Adipocyte (in vitro differentiated cells): Measurements from ENCODE around the gene COL16A1.
A peak's percentile ranks its signal among the peaks of the same experiment; 100 is the strongest.

Source experiments
- DNase-seq: peaks from one replicate; pipeline ENCODE4 v3.0.0-alpha.2; 2015; ENCODE audit warnings: low read depth
- H3K27me3 ChIP-seq: replicated peaks from 2 replicates; pipeline ENCODE4 v1.7.0; 2013; ENCODE audit warnings: mild to moderate bottlenecking, low read length, moderate library complexity; ENCODE audit not compliant: control insufficient read depth, insufficient read depth
- H3K36me3 ChIP-seq: 2 replicates; pipeline ENCODE4 v1.7.0; 2013; ENCODE audit warnings: low read length, mild to moderate bottlenecking, moderate library complexity; ENCODE audit not compliant: control insufficient read depth, insufficient read depth, severe bottlenecking
- H3K4me1 ChIP-seq: 2 replicates; pipeline ENCODE4 v1.7.0; 2013; ENCODE audit warnings: mild to moderate bottlenecking, low read length, moderate library complexity; ENCODE audit not compliant: control insufficient read depth, insufficient read depth
- H3K4me3 ChIP-seq: 2 replicates; pipeline ENCODE4 v1.7.0; 2013; ENCODE audit warnings: mild to moderate bottlenecking, low read length, moderate library complexity
- H3K9ac ChIP-seq: 2 replicates; pipeline ENCODE4 v1.7.0; 2013; ENCODE audit warnings: mild to moderate bottlenecking, low read length, moderate library complexity
- H3K9me3 ChIP-seq: 2 replicates; pipeline ENCODE4 v1.7.0; 2013; ENCODE audit warnings: mild to moderate bottlenecking, low read length, moderate library complexity; ENCODE audit not compliant: control insufficient read depth

COL16A1 gene

DNA sequence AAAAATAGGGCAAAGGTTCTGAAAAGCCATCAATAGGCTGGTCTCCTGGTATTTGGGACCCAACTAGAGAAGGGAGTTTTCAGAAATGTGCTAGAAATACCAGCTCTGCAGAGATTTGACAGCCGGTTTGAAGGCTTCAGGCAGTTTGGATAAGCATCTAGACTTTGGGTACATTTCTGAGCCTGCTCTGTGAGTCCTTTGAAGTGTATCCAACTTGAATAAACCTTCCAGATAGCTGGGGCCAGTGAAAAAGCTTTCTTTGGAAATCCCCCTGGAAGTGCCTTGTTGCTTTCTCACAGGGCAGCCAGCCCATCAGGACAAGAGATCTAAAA lies 52.8 kb downstream of the COL16A1 start:
- H3K36me3 ChIP-seq = peaks cover 42% of the 10 kb centered on the region
- H3K4me1 ChIP-seq = peaks cover 18% of the 10 kb centered on the region
- no peaks in the 10 kb centered on the region for H3K9me3 ChIP-seq
- H3K27me3 ChIP-seq = no peaks in the 10 kb centered on the region
- no peak overlapping the region for H3K9ac ChIP-seq
- peak; percentile 42 for DNase-seq
- H3K4me3 ChIP-seq = no peak overlapping the region

- no peak overlapping the region for H3K4me3 ChIP-seq
- H3K4me1 ChIP-seq = peaks cover 22% of the 10 kb centered on the region
- H3K9me3 ChIP-seq = no peaks in the 10 kb centered on the region
- H3K36me3 ChIP-seq = peaks cover 36% of the 10 kb centered on the region
- no peaks in the 10 kb centered on the region for H3K27me3 ChIP-seq
- no peak for DNase-seq
- no peak overlapping the region for H3K9ac ChIP-seq
Measured at GRCh38 chr1:31650161-31651088, 53.4 kb downstream of the COL16A1 start.

DNA sequence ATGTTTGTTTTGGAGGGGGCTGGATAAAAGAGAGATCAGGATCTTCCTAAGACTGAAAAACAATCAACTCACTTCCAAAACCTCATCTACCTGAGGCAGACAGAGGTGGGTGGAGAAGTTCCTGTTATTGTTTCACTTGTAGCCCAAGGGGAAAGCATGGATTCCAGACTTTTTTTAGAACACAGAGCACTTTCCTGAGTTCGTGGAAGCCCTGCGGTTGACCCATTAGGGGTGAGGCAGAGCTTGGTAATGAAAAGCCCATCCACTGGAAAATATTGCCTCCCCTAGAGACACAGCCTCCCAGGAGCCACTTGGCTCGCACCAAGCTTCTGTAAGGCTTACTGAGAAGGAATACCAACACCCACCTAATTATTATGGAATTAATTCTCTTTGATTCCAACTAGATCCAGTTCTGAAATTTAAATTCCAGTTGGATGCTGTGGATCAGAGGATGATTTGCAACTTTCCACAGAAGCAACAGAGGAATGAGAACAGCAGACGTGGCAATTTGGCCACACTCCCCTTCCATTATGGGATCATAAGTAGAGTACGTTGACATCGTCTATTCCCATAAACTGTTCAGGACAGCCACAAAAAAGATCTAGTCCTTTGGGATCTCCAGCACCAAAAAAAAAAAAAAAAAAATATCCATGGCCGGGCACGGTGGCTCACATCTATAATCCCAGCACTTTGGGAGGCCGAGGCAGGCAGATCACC lies 55.0 kb downstream of the COL16A1 start:
- DNase-seq = no peak
- H3K4me1 ChIP-seq = peaks cover 28% of the 10 kb centered on the region

DNA sequence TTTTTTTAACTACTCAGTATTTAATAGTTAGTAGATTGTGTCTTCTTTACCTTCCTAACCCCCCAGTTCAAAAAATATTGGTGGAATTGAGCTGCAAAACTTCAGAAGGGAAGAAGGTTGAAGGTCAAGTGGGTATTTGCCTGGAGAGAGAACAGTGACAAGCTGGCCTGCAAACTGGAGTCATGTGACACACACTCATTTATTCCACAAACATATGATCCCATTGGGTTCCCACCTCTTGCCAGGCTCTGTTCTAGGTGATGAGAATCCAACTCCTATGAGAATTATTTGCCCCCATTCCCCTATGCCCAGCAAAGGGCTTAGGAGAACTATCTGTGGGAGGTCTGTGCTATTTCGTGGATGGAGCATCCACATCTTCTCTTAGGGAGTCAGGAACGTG lies 55.6 kb downstream of the COL16A1 start:
- DNase-seq = no peak
- H3K4me3 ChIP-seq = no peak overlapping the region
- no peaks in the 10 kb centered on the region for H3K9me3 ChIP-seq
- H3K27me3 ChIP-seq = no peaks in the 10 kb centered on the region
- peaks cover 34% of the 10 kb centered on the region for H3K4me1 ChIP-seq
- H3K9ac ChIP-seq = no peak overlapping the region
- peaks cover 14% of the 10 kb centered on the region for H3K36me3 ChIP-seq

More for the DNA sequence above, 55.0 kb downstream of the COL16A1 start:
- no peaks in the 10 kb centered on the region for H3K27me3 ChIP-seq
- no peak overlapping the region for H3K9ac ChIP-seq
- H3K4me3 ChIP-seq = no peak overlapping the region
- H3K9me3 ChIP-seq = no peaks in the 10 kb centered on the region
- peaks cover 20% of the 10 kb centered on the region for H3K36me3 ChIP-seq

DNA sequence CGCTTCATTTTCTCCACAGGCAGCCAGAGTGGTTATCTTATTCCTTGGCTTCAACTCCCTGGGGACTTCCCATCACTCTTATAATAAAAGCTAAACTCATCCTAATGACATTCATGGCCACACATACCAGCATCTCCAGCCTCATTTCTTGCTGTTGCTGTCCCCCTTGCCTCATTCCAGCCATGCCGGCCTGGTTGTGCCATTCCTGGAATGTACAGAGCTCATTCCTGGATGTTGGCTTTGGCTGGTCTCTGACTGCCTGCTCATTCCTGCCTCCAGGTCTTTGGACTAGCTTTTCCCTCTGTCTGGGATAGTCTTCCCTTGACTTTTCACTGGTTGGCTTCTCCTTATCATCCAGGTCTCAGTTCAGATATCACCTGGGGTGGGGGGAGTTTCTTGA lies 56.7 kb downstream of the COL16A1 start:
- Histone ChIP-seq H3K4me3 (no peak overlapping the region), H3K4me1 (peaks cover 34% of the 10 kb centered on the region), H3K27me3 (no peaks in the 10 kb centered on the region), H3K9ac (no peak overlapping the region), H3K36me3 (peaks cover 4% of the 10 kb centered on the region), H3K9me3 (no peaks in the 10 kb centered on the region)
- peak; percentile 44 for DNase-seq

DNA sequence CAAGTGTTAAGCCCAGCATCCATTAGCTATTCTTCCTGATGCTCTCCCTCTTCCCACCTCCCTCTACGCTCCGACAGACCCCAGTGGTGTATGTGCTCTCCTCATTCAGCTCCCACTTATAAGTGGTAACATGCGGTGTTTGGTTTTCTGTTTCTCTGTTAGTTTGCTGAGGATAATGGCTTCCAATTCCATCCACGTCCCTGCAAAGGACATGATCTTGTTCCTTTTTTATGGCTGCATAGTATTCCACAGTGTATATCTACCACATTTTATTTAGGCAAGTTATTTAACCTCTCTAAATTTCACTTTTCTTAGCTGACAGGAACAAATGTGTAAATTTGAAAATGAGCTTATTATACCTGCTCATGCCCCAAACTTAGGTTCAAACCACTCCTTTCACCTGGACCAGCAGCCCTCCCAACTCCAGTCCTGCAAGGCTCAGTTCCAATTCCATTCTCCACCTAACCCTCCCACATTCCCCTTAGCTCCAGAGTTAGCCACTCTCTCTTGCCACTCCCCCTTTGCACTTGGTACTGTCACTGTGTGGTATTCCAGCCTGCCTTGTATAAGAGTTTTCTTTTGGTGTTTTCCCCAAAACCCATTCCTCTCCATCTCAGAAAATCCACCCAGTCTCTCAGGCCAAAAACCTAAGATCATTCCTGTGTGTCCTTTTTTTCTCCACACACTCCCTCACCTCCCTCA lies 57.4 kb downstream of the COL16A1 start:
- no peaks in the 10 kb centered on the region for H3K27me3 ChIP-seq
- H3K4me3 ChIP-seq = no peak overlapping the region
- H3K36me3 ChIP-seq = no peaks in the 10 kb centered on the region
- H3K9ac ChIP-seq = peak overlapping the region; percentile 12
- DNase-seq = no peak
- no peaks in the 10 kb centered on the region for H3K9me3 ChIP-seq
- peaks cover 28% of the 10 kb centered on the region for H3K4me1 ChIP-seq

- Histone ChIP-seq H3K36me3 (no peaks in the 10 kb centered on the region), H3K9ac (peak overlapping the region; percentile 94), H3K4me3 (peak overlapping the region; percentile 96), H3K27me3 (no peaks in the 10 kb centered on the region), H3K4me1 (peaks cover 28% of the 10 kb centered on the region), H3K9me3 (no peaks in the 10 kb centered on the region)
- DNase-seq = no peak
Measured at GRCh38 chr1:31645274-31645568, 58.6 kb downstream of the COL16A1 start.

GRCh38 chr1:31644560-31645273 lies 59.1 kb downstream of the COL16A1 start, which contains the start of gene PEF1:
Gene PEF1, minus strand, starts transcription at chr1:31644876. Its CDS starts 12 bp downstream, at chr1:31644864.
- DNase-seq = peak; percentile 100
- Histone ChIP-seq H3K4me3 (peak within 1 kb of the TSS; percentile 96), H3K9ac (peak within 1 kb of the TSS; percentile 94), H3K4me1 (peaks cover 33% of the 10 kb centered on the region), H3K27me3 (no peaks in the 10 kb centered on the region), H3K9me3 (no peaks in the 10 kb centered on the region), H3K36me3 (no peaks in the 10 kb centered on the region)

GRCh38 chr1:31643976-31644559 lies 59.7 kb downstream of the COL16A1 start:
- peak overlapping the region; percentile 94 for H3K9ac ChIP-seq
- no peak for DNase-seq
- peaks cover 40% of the 10 kb centered on the region for H3K4me1 ChIP-seq

GRCh38 chr1:31642897-31643296 lies 60.9 kb downstream of the COL16A1 start:
- H3K9me3 ChIP-seq = no peaks in the 10 kb centered on the region
- no peaks in the 10 kb centered on the region for H3K36me3 ChIP-seq
- DNase-seq = no peak
- H3K27me3 ChIP-seq = no peaks in the 10 kb centered on the region
- H3K9ac ChIP-seq = no peak overlapping the region
- no peak overlapping the region for H3K4me3 ChIP-seq
- peaks cover 37% of the 10 kb centered on the region for H3K4me1 ChIP-seq

More at GRCh38 chr1:31643976-31644559, 59.7 kb downstream of the COL16A1 start:
- Histone ChIP-seq H3K4me3 (peak overlapping the region; percentile 96), H3K9me3 (no peaks in the 10 kb centered on the region), H3K36me3 (no peaks in the 10 kb centered on the region), H3K27me3 (no peaks in the 10 kb centered on the region)
